ENCODE measurements around the gene ORC6.

DNA sequence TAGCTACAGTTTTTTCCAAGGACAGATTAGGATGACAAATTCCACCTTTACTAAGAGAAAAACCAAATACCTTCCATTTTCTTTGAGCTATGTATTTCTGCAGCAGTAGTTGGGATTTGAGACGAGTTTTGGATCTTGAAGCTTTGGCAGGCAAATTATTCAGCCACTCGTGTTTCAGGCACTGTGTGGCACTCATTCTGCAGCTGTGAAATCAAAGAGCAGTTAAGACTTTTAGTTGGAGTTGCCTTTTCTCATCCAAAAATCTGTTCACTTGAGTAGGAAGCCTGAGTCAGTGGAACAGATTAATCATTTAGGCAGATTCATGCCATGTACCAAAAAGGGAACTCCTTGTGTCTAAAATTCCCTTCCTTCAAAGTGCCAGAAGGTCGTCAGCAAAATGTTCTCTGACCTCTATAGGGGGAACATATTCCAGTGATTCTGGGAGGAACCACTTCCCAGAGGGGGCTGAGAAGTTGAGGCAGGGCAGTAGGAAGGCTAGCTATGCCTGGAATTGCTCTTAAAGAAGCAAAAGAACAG, 20.1 kb downstream of the ORC6 start:
- TF ChIP-seq, protein P1, sequence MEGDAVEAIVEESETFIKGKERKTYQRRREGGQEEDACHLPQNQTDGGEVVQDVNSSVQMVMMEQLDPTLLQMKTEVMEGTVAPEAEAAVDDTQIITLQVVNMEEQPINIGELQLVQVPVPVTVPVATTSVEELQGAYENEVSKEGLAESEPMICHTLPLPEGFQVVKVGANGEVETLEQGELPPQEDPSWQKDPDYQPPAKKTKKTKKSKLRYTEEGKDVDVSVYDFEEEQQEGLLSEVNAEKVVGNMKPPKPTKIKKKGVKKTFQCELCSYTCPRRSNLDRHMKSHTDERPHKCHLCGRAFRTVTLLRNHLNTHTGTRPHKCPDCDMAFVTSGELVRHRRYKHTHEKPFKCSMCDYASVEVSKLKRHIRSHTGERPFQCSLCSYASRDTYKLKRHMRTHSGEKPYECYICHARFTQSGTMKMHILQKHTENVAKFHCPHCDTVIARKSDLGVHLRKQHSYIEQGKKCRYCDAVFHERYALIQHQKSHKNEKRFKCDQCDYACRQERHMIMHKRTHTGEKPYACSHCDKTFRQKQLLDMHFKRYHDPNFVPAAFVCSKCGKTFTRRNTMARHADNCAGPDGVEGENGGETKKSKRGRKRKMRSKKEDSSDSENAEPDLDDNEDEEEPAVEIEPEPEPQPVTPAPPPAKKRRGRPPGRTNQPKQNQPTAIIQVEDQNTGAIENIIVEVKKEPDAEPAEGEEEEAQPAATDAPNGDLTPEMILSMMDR (IDR thresholded peaks at IDR 0.05; ENCODE audit: borderline replicate concordance, extremely low read depth, low read length, poor library complexity, severe bottlenecking) = no peak
- TF ChIP-seq EZH2 (IDR thresholded peaks at IDR 0.05; ENCODE audit: borderline replicate concordance, low read depth, low read length, severe bottlenecking) = no peak
